ENCODE data around the gene NFIA. TPM values are rescaled to one million over a fixed set of nuclear protein-coding genes. Genes with fewer than 3 reads are reported as not detected.

The NFIA gene
- total and polyA plus RNA-seq, 2 of the 13 experiments (the other 11 are each of a cell fraction or from before 2014, with no cell fraction given) = 14.7 to 28.5 TPM

DNA sequence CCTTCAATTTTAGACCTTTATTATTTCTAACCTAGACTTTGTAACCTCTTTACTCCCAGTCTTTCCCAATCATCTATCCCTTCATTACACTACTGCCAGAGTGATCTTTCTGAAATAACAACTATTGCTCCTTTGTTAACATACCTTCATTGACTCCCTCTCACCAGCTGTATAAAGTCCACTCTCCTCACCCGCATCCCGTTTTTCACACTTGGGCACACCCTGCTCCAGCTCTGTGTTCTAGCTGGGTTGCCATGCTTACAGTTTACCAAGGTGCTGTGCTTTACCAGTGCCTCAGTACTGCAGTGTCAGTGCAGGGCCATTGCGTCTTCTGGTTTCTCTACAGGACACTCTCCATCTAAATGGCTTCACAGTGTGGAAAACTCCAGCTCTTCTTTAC, 148.2 kb downstream of the NFIA start (continued):
- TF ChIP-seq, protein P1, sequence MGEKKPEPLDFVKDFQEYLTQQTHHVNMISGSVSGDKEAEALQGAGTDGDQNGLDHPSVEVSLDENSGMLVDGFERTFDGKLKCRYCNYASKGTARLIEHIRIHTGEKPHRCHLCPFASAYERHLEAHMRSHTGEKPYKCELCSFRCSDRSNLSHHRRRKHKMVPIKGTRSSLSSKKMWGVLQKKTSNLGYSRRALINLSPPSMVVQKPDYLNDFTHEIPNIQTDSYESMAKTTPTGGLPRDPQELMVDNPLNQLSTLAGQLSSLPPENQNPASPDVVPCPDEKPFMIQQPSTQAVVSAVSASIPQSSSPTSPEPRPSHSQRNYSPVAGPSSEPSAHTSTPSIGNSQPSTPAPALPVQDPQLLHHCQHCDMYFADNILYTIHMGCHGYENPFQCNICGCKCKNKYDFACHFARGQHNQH (CRISPR knock-in tag; IDR thresholded peaks at IDR 0.05) = no peak
- TF ChIP-seq SRSF9 (IDR thresholded peaks at IDR 0.05; ENCODE audit: borderline replicate concordance, insufficient read depth, low read depth, low read length, poor library complexity, severe bottlenecking) (no peak), CCAR2 (optimal IDR thresholded peaks at IDR 0.05; ENCODE audit: low read depth, low read length) (no peak), FOXA3 (CRISPR knock-in tag; IDR thresholded peaks at IDR 0.05) (peak; percentile 49; the same call in 1 of the 2 replicates), IRX3 (CRISPR knock-in tag; IDR thresholded peaks at IDR 0.05; ENCODE audit: borderline replicate concordance, low read depth) (no peak), KLF13 (CRISPR knock-in tag; IDR thresholded peaks at IDR 0.05) (no peak), ZNF180 (CRISPR knock-in tag; IDR thresholded peaks at IDR 0.05; ENCODE audit: borderline replicate concordance, low read depth) (no peak), CBX5 (CRISPR knock-in tag; IDR thresholded peaks at IDR 0.05; ENCODE audit: borderline replicate concordance) (peak; percentile 20; the same call in 1 of the 2 replicates), SNAPC2 (CRISPR knock-in tag; IDR thresholded peaks at IDR 0.05) (no peak), ESRRA (CRISPR knock-in tag; IDR thresholded peaks at IDR 0.05; ENCODE audit: low read depth) (no peak), ZFP36L2 (CRISPR knock-in tag; IDR thresholded peaks at IDR 0.05) (no peak), CENPX (CRISPR knock-in tag; IDR thresholded peaks at IDR 0.05) (no peak), FOXC1 (CRISPR knock-in tag; IDR thresholded peaks at IDR 0.05; ENCODE audit: borderline replicate concordance) (no peak), MYNN (CRISPR knock-in tag; IDR thresholded peaks at IDR 0.05; ENCODE audit: low read depth) (no peak), KDM1A (CRISPR knock-in tag; IDR thresholded peaks at IDR 0.05) (0 out of 2 replicates have a peak, but pooled peaks have one; percentile 22), SRSF4 (IDR thresholded peaks at IDR 0.05; ENCODE audit: low read depth, low read length, poor library complexity, severe bottlenecking) (no peak)
- TF ChIP-seq, protein P2, sequence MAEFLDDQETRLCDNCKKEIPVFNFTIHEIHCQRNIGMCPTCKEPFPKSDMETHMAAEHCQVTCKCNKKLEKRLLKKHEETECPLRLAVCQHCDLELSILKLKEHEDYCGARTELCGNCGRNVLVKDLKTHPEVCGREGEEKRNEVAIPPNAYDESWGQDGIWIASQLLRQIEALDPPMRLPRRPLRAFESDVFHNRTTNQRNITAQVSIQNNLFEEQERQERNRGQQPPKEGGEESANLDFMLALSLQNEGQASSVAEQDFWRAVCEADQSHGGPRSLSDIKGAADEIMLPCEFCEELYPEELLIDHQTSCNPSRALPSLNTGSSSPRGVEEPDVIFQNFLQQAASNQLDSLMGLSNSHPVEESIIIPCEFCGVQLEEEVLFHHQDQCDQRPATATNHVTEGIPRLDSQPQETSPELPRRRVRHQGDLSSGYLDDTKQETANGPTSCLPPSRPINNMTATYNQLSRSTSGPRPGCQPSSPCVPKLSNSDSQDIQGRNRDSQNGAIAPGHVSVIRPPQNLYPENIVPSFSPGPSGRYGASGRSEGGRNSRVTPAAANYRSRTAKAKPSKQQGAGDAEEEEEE (CRISPR knock-in tag; IDR thresholded peaks at IDR 0.05; ENCODE audit: borderline replicate concordance) = no peak
- TF ChIP-seq, protein P3, sequence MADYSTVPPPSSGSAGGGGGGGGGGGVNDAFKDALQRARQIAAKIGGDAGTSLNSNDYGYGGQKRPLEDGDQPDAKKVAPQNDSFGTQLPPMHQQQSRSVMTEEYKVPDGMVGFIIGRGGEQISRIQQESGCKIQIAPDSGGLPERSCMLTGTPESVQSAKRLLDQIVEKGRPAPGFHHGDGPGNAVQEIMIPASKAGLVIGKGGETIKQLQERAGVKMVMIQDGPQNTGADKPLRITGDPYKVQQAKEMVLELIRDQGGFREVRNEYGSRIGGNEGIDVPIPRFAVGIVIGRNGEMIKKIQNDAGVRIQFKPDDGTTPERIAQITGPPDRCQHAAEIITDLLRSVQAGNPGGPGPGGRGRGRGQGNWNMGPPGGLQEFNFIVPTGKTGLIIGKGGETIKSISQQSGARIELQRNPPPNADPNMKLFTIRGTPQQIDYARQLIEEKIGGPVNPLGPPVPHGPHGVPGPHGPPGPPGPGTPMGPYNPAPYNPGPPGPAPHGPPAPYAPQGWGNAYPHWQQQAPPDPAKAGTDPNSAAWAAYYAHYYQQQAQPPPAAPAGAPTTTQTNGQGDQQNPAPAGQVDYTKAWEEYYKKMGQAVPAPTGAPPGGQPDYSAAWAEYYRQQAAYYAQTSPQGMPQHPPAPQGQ (CRISPR knock-in tag; IDR thresholded peaks at IDR 0.05; ENCODE audit: borderline replicate concordance) = no peak
- TF ChIP-seq, protein P4, sequence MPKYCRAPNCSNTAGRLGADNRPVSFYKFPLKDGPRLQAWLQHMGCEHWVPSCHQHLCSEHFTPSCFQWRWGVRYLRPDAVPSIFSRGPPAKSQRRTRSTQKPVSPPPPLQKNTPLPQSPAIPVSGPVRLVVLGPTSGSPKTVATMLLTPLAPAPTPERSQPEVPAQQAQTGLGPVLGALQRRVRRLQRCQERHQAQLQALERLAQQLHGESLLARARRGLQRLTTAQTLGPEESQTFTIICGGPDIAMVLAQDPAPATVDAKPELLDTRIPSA (CRISPR knock-in tag; IDR thresholded peaks at IDR 0.05; ENCODE audit: borderline replicate concordance) = no peak
- TF ChIP-seq, protein P5, sequence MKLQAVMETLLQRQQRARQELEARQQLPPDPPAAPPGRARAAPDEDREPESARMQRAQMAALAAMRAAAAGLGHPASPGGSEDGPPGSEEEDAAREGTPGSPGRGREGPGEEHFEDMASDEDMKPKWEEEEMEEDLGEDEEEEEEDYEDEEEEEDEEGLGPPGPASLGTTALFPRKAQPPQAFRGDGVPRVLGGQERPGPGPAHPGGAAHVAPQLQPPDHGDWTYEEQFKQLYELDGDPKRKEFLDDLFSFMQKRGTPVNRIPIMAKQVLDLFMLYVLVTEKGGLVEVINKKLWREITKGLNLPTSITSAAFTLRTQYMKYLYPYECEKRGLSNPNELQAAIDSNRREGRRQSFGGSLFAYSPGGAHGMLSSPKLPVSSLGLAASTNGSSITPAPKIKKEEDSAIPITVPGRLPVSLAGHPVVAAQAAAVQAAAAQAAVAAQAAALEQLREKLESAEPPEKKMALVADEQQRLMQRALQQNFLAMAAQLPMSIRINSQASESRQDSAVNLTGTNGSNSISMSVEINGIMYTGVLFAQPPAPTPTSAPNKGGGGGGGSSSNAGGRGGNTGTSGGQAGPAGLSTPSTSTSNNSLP (IDR thresholded peaks at IDR 0.05; ENCODE audit: low read depth, low read length) = peak; percentile 45; the same call in 1 of the 2 replicates
